H9 (cell line): ENCODE measurements around the gene DOCK10. TPM values are rescaled to one million over a fixed set of nuclear protein-coding genes. Genes with fewer than 3 reads are reported as not detected.
"Not testable (repeated sequence)": the region's sequence is repeated elsewhere in the genome, so short reads cannot be mapped to it uniquely, and the experiment has no call there.

Source experiments
- DNase-seq: peaks from one replicate; pipeline ENCODE4 v3.0.0-alpha.2; 2017
- H2AFZ ChIP-seq: one replicate; pipeline ENCODE4 v1.6.1; 2013; ENCODE audit warnings: mild to moderate bottlenecking, low read length, control low read depth, moderate library complexity
- H2AK5ac ChIP-seq: 2 replicates; pipeline ENCODE4 v1.6.1; 2013; ENCODE audit warnings: low read length, control low read depth, mixed read lengths; ENCODE audit not compliant: insufficient read length
- H2BK120ac ChIP-seq: one replicate; pipeline ENCODE4 v1.6.1; 2013; ENCODE audit warnings: low read depth, mild to moderate bottlenecking, low read length, control low read depth, inconsistent platforms; ENCODE audit not compliant: poor library complexity, severe bottlenecking
- H2BK12ac ChIP-seq: 2 replicates; pipeline ENCODE4 v1.6.1; 2013; ENCODE audit warnings: low read length, control low read depth, mixed read lengths, low read depth; ENCODE audit not compliant: insufficient read length
- H2BK15ac ChIP-seq: 2 replicates; pipeline ENCODE4 v1.6.1; 2013; ENCODE audit warnings: low read depth, low read length, control low read depth
- H2BK20ac ChIP-seq: one replicate; pipeline ENCODE4 v1.6.1; 2013; ENCODE audit warnings: low read depth, mild to moderate bottlenecking, low read length, control low read depth, inconsistent platforms; ENCODE audit not compliant: poor library complexity, severe bottlenecking
- H2BK5ac ChIP-seq: 2 replicates; pipeline ENCODE4 v1.6.1; 2013; ENCODE audit warnings: low read length, control low read depth, mixed read lengths; ENCODE audit not compliant: insufficient read length
- H3K14ac ChIP-seq: 2 replicates; pipeline ENCODE4 v1.6.1; 2013; ENCODE audit warnings: low read length, control low read depth; ENCODE audit not compliant: insufficient read depth
- H3K18ac ChIP-seq: 2 replicates; pipeline ENCODE4 v1.6.1; 2013; ENCODE audit warnings: low read depth, mild to moderate bottlenecking, mixed read lengths, low read length, control low read depth; ENCODE audit not compliant: insufficient read length
- H3K23ac ChIP-seq: 2 replicates; pipeline ENCODE4 v1.6.1; 2013; ENCODE audit warnings: low read length, control low read depth, mixed read lengths, low read depth; ENCODE audit not compliant: insufficient read length
- H3K23me2 ChIP-seq: 2 replicates; pipeline ENCODE4 v1.6.1; 2013; ENCODE audit warnings: low read depth, mild to moderate bottlenecking, mixed read lengths, low read length, control low read depth; ENCODE audit not compliant: insufficient read length, poor library complexity, severe bottlenecking
- H3K27ac ChIP-seq: 2 replicates; pipeline ENCODE4 v1.5.1; 2013; ENCODE audit warnings: low read length, control low read depth, mixed read lengths, low read depth; ENCODE audit not compliant: insufficient read length
- H3K27me3 ChIP-seq: 2 replicates; pipeline ENCODE4 v1.6.1; 2013; ENCODE audit warnings: low read length, control low read depth, inconsistent platforms; ENCODE audit not compliant: insufficient read depth
- H3K4ac ChIP-seq: 2 replicates; pipeline ENCODE4 v1.6.1; 2013; ENCODE audit warnings: low read depth, mild to moderate bottlenecking, control low read depth, inconsistent platforms, low read length, moderate library complexity
- H3K4me1 ChIP-seq: 2 replicates; pipeline ENCODE4 v1.6.1; 2013; ENCODE audit warnings: low read length, control low read depth, inconsistent platforms; ENCODE audit not compliant: insufficient read depth
- H3K4me2 ChIP-seq: 2 replicates; pipeline ENCODE4 v1.6.1; 2013; ENCODE audit warnings: low read length, control low read depth, mixed read lengths; ENCODE audit not compliant: insufficient read length, insufficient read depth
- H3K56ac ChIP-seq: 2 replicates; pipeline ENCODE4 v1.6.1; 2013; ENCODE audit warnings: low read depth, mild to moderate bottlenecking, mixed read lengths, low read length, control low read depth; ENCODE audit not compliant: insufficient read length
- H3K79me1 ChIP-seq: 2 replicates; pipeline ENCODE4 v1.6.1; 2013; ENCODE audit warnings: low read depth, mild to moderate bottlenecking, moderate library complexity, low read length, control low read depth, inconsistent platforms; ENCODE audit not compliant: insufficient read depth, poor library complexity, severe bottlenecking
- H3K79me2 ChIP-seq: 2 replicates; pipeline ENCODE4 v1.6.1; 2013; ENCODE audit warnings: low read length, control low read depth, inconsistent platforms; ENCODE audit not compliant: insufficient read depth
- H3K9ac ChIP-seq: 2 replicates; pipeline ENCODE4 v1.6.1; 2013; ENCODE audit warnings: low read length, control low read depth, mixed read lengths; ENCODE audit not compliant: insufficient read length; ENCODE audit errors: extremely low read depth
- H3K9me3 ChIP-seq: one replicate; pipeline ENCODE4 v1.6.1; 2013; ENCODE audit warnings: low read depth, low read length, inconsistent platforms; ENCODE audit not compliant: control insufficient read depth
- H3T11ph ChIP-seq: one replicate; pipeline ENCODE4 v1.6.1; 2013; ENCODE audit warnings: mild to moderate bottlenecking, low read length, control low read depth, inconsistent platforms
- H4K20me1 ChIP-seq: one replicate; pipeline ENCODE4 v1.6.1; 2013; ENCODE audit not compliant: control insufficient read depth, insufficient read length, insufficient read depth
- H4K5ac ChIP-seq: 2 replicates; pipeline ENCODE4 v1.6.1; 2013; ENCODE audit warnings: low read depth, mild to moderate bottlenecking, mixed read lengths, low read length, control low read depth; ENCODE audit not compliant: insufficient read length
- H4K8ac ChIP-seq: replicated peaks from 2 replicates; pipeline ENCODE4 v1.6.1; 2013; ENCODE audit warnings: low read length, control low read depth, mixed read lengths, low read depth; ENCODE audit not compliant: insufficient read length
- H4K91ac ChIP-seq: 2 replicates; pipeline ENCODE4 v1.6.1; 2013; ENCODE audit warnings: low read depth, mild to moderate bottlenecking, moderate library complexity, mixed read lengths, low read length, control low read depth; ENCODE audit not compliant: insufficient read length
- H3K27ac Mint-ChIP-seq, 3 experiments: 2 replicates in 2 of 3; 3 replicates in 1 of 3; pipeline ENCODE4 v1.8.0; 2020 to 2021; ENCODE audit warnings: mixed read lengths in 3 of 3, mild to moderate bottlenecking in 1 of 3, moderate library complexity in 1 of 3
- H3K27me3 Mint-ChIP-seq: 2 replicates; pipeline ENCODE4 v1.8.0; 2021; ENCODE audit warnings: low read depth, mild to moderate bottlenecking, moderate library complexity, mixed read lengths
- H3K36me3 Mint-ChIP-seq, 3 experiments: 2 replicates in 2 of 3; 3 replicates in 1 of 3; pipeline ENCODE4 v1.8.0; 2020 to 2021; ENCODE audit warnings: low read depth in 3 of 3, mixed read lengths in 3 of 3; ENCODE audit not compliant: insufficient read depth in 1 of 3
- H3K4me1 Mint-ChIP-seq, 2 experiments: 2 replicates each; pipeline ENCODE4 v1.8.0; 2020; ENCODE audit warnings: mixed read lengths in 2 of 2
- H3K4me3 Mint-ChIP-seq, 2 experiments: 2 replicates in 1 of 2; 3 replicates in 1 of 2; pipeline ENCODE4 v1.8.0; 2020 to 2021; ENCODE audit warnings: mild to moderate bottlenecking in 2 of 2, mixed read lengths in 2 of 2, moderate library complexity in 1 of 2
- H3K9me3 Mint-ChIP-seq, 2 experiments: 2 replicates in 1 of 2; 3 replicates in 1 of 2; pipeline ENCODE4 v1.8.0; 2020; ENCODE audit warnings: mild to moderate bottlenecking in 2 of 2, mixed read lengths in 2 of 2, moderate library complexity in 1 of 2
- CTCF ChIP-seq: fragments of 200-600 bp; sonication (generic); conservative IDR thresholded peaks from 3 replicates; pipeline ENCODE4 v1.8.0; 2021; ENCODE audit warnings: antibody characterized with exemption, mild to moderate bottlenecking
- WGBS: extraction: QIAGEN DNeasy Blood & Tissue Kit; methylation state at CpG from one replicate; pipeline ENCODE4 v1.1.7; 2013; ENCODE audit warnings: missing lambda C conversion rate, low lambda C conversion rate, mixed read lengths; ENCODE audit not compliant: insufficient read length; ENCODE audit errors: extremely low coverage; 5-methylcytosine and 5-hydroxymethylcytosine counted together
- total RNA-seq: library from RNA; stranded (reverse); gene quantifications from 2 replicates; pipeline ENCODE4 v1.2.1, GENCODE V29; 2021

DOCK10 gene
- total RNA-seq, 1 experiment from 2014 or later = 0.79 TPM

- no peak overlapping the region for H3K14ac ChIP-seq
- no peak overlapping the region for H2BK5ac ChIP-seq
- no peak overlapping the region for H2BK120ac ChIP-seq
- no peak overlapping the region for H3K27ac ChIP-seq
- H3K4me2 ChIP-seq = no peak overlapping the region
- DNase-seq = no peak
- no peaks in the 10 kb centered on the region for H3K79me1 ChIP-seq
- H4K8ac ChIP-seq = no peak overlapping the region
- no peak for TF ChIP-seq CTCF
- H3K18ac ChIP-seq = no peak overlapping the region
- H3K56ac ChIP-seq = no peak overlapping the region
- Mint-ChIP-seq H3K4me1 (peaks cover 20 to 21% of the 10 kb centered on the region in 2 experiments), H3K27me3 (no peaks in the 10 kb centered on the region), H3K9me3 (no peaks in the 10 kb centered on the region), H3K4me3 (no peak overlapping the region), H3K27ac (no peak overlapping the region), H3K36me3 (no peaks in the 10 kb centered on the region; a peak in 1 of 7 replicates)
- no peak overlapping the region for H3K4ac ChIP-seq
- no peak overlapping the region for H2BK15ac ChIP-seq
- no peak overlapping the region for H2AFZ ChIP-seq
- H4K20me1 ChIP-seq = no peaks in the 10 kb centered on the region
- no peak overlapping the region for H3K23ac ChIP-seq
- no peak overlapping the region for H3T11ph ChIP-seq
- no peaks in the 10 kb centered on the region for H3K23me2 ChIP-seq
- H3K9ac ChIP-seq = no peak overlapping the region
- no peak overlapping the region for H4K91ac ChIP-seq
- no peak overlapping the region for H2BK20ac ChIP-seq
- no peak overlapping the region for H2BK12ac ChIP-seq
- no peak overlapping the region for H2AK5ac ChIP-seq
- no CpG with 5 or more reads among the region's 8 CpGs for WGBS
- H3K27me3 ChIP-seq = no peaks in the 10 kb centered on the region
- H3K79me2 ChIP-seq = no peaks in the 10 kb centered on the region
- H3K4me1 ChIP-seq = peaks cover 8% of the 10 kb centered on the region
- H4K5ac ChIP-seq = no peak overlapping the region
- no peaks in the 10 kb centered on the region for H3K9me3 ChIP-seq
Observed at GRCh38 chr2:224944707-224945547, 97.3 kb downstream of the DOCK10 start.

GRCh38 chr2:224943601-224944041, 98.6 kb downstream of the DOCK10 start:
- not testable (repeated sequence) for H3K4me2 ChIP-seq, H3T11ph ChIP-seq, H3K9me3 ChIP-seq, H3K27me3 Mint-ChIP-seq, H3K79me1 ChIP-seq, H2BK20ac ChIP-seq, H2BK5ac ChIP-seq, H3K23ac ChIP-seq, H3K4me3 Mint-ChIP-seq, H3K36me3 Mint-ChIP-seq, H3K56ac ChIP-seq, H4K8ac ChIP-seq, H4K20me1 ChIP-seq, H2BK120ac ChIP-seq, H3K4ac ChIP-seq, H3K23me2 ChIP-seq, H3K79me2 ChIP-seq, H3K4me1 ChIP-seq, H3K27ac ChIP-seq, H4K91ac ChIP-seq, DNase-seq, H3K14ac ChIP-seq, H3K27me3 ChIP-seq, H3K27ac Mint-ChIP-seq, H3K18ac ChIP-seq, H3K9ac ChIP-seq, H3K9me3 Mint-ChIP-seq, H2AFZ ChIP-seq, H2BK15ac ChIP-seq, H2AK5ac ChIP-seq, H4K5ac ChIP-seq, H2BK12ac ChIP-seq
- H3K4me1 Mint-ChIP-seq = peaks cover 21 to 22% of the 10 kb centered on the region in 2 experiments
- no CpG with 5 or more reads among the region's 8 CpGs for WGBS
